HG03159 (cell line): ENCODE results near the gene ALOX15B.
"Not testable (repeated sequence)": the region's sequence is repeated elsewhere in the genome, so short reads cannot be mapped to it uniquely, and the experiment has no call there.

Experiments used
- ATAC-seq: cut with Tn5 transposase; IDR thresholded peaks from one replicate; pipeline ENCODE4 v1.9.1; 2021; ENCODE audit warnings: mild to moderate bottlenecking, moderate library complexity; ENCODE audit not compliant: unreplicated experiment

The ALOX15B gene

GRCh38 chr17:8061851-8062250 lies 23.0 kb downstream of the ALOX15B start:
- not testable (repeated sequence) for ATAC-seq

GRCh38 chr17:8062435-8062806 lies 23.6 kb downstream of the ALOX15B start:
- ATAC-seq = no peak

- ATAC-seq = no peak
Observed at GRCh38 chr17:8062807-8063483, 24.1 kb downstream of the ALOX15B start.

- no peak for ATAC-seq
Observed at GRCh38 chr17:8063761-8064534, 25.1 kb downstream of the ALOX15B start.

- no peak for ATAC-seq
Observed at GRCh38 chr17:8064561-8065019, 25.7 kb downstream of the ALOX15B start.

- ATAC-seq = no peak
Observed at GRCh38 chr17:8066841-8067775, 28.2 kb downstream of the ALOX15B start.

- no peak for ATAC-seq
Observed at GRCh38 chr17:8067806-8068205, 28.9 kb downstream of the ALOX15B start.

GRCh38 chr17:8068736-8069586 lies 30.1 kb downstream of the ALOX15B start:
- no peak for ATAC-seq

- no peak for ATAC-seq
Observed at GRCh38 chr17:8069587-8069860, 30.7 kb downstream of the ALOX15B start.

GRCh38 chr17:8071496-8071895 lies 32.6 kb downstream of the ALOX15B start:
- ATAC-seq = no peak

- no peak for ATAC-seq
Observed at GRCh38 chr17:8072341-8072728, 33.5 kb downstream of the ALOX15B start.

- ATAC-seq = no peak
Observed at GRCh38 chr17:8072729-8073461, 34.0 kb downstream of the ALOX15B start.

GRCh38 chr17:8073627-8074484 lies 35.0 kb downstream of the ALOX15B start:
- no peak for ATAC-seq

- no peak for ATAC-seq
Observed at GRCh38 chr17:8074554-8074953, 35.7 kb downstream of the ALOX15B start.

- ATAC-seq = no peak
Observed at GRCh38 chr17:8075081-8075480, 36.2 kb downstream of the ALOX15B start.

GRCh38 chr17:8075574-8076342 lies 36.9 kb downstream of the ALOX15B start:
- ATAC-seq = no peak

GRCh38 chr17:8076502-8077266 lies 37.8 kb downstream of the ALOX15B start:
- ATAC-seq = no peak

- ATAC-seq = not testable (repeated sequence)
Observed at GRCh38 chr17:8077939-8078338, 39.1 kb downstream of the ALOX15B start.
